H9 (cell line): Measurements from ENCODE around the gene IL21R. TPM values are rescaled to one million over a fixed set of nuclear protein-coding genes. Genes with fewer than 3 reads are reported as not detected.

Experiments used
- DNase-seq: peaks from one replicate; pipeline ENCODE4 v3.0.0-alpha.2; 2017
- H2AFZ ChIP-seq: one replicate; pipeline ENCODE4 v1.6.1; 2013; ENCODE audit warnings: mild to moderate bottlenecking, low read length, control low read depth, moderate library complexity
- H2AK5ac ChIP-seq: 2 replicates; pipeline ENCODE4 v1.6.1; 2013; ENCODE audit warnings: low read length, control low read depth, mixed read lengths; ENCODE audit not compliant: insufficient read length
- H2BK120ac ChIP-seq: one replicate; pipeline ENCODE4 v1.6.1; 2013; ENCODE audit warnings: low read depth, mild to moderate bottlenecking, low read length, control low read depth, inconsistent platforms; ENCODE audit not compliant: poor library complexity, severe bottlenecking
- H2BK12ac ChIP-seq: 2 replicates; pipeline ENCODE4 v1.6.1; 2013; ENCODE audit warnings: low read length, control low read depth, mixed read lengths, low read depth; ENCODE audit not compliant: insufficient read length
- H2BK15ac ChIP-seq: 2 replicates; pipeline ENCODE4 v1.6.1; 2013; ENCODE audit warnings: low read depth, low read length, control low read depth
- H2BK20ac ChIP-seq: one replicate; pipeline ENCODE4 v1.6.1; 2013; ENCODE audit warnings: low read depth, mild to moderate bottlenecking, low read length, control low read depth, inconsistent platforms; ENCODE audit not compliant: poor library complexity, severe bottlenecking
- H2BK5ac ChIP-seq: 2 replicates; pipeline ENCODE4 v1.6.1; 2013; ENCODE audit warnings: low read length, control low read depth, mixed read lengths; ENCODE audit not compliant: insufficient read length
- H3K14ac ChIP-seq: 2 replicates; pipeline ENCODE4 v1.6.1; 2013; ENCODE audit warnings: low read length, control low read depth; ENCODE audit not compliant: insufficient read depth
- H3K18ac ChIP-seq: 2 replicates; pipeline ENCODE4 v1.6.1; 2013; ENCODE audit warnings: low read depth, mild to moderate bottlenecking, mixed read lengths, low read length, control low read depth; ENCODE audit not compliant: insufficient read length
- H3K23ac ChIP-seq: 2 replicates; pipeline ENCODE4 v1.6.1; 2013; ENCODE audit warnings: low read length, control low read depth, mixed read lengths, low read depth; ENCODE audit not compliant: insufficient read length
- H3K23me2 ChIP-seq: 2 replicates; pipeline ENCODE4 v1.6.1; 2013; ENCODE audit warnings: low read depth, mild to moderate bottlenecking, mixed read lengths, low read length, control low read depth; ENCODE audit not compliant: insufficient read length, poor library complexity, severe bottlenecking
- H3K27ac ChIP-seq: 2 replicates; pipeline ENCODE4 v1.5.1; 2013; ENCODE audit warnings: low read length, control low read depth, mixed read lengths, low read depth; ENCODE audit not compliant: insufficient read length
- H3K27me3 ChIP-seq: 2 replicates; pipeline ENCODE4 v1.6.1; 2013; ENCODE audit warnings: low read length, control low read depth, inconsistent platforms; ENCODE audit not compliant: insufficient read depth
- H3K4ac ChIP-seq: 2 replicates; pipeline ENCODE4 v1.6.1; 2013; ENCODE audit warnings: low read depth, mild to moderate bottlenecking, control low read depth, inconsistent platforms, low read length, moderate library complexity
- H3K4me1 ChIP-seq: 2 replicates; pipeline ENCODE4 v1.6.1; 2013; ENCODE audit warnings: low read length, control low read depth, inconsistent platforms; ENCODE audit not compliant: insufficient read depth
- H3K4me2 ChIP-seq: 2 replicates; pipeline ENCODE4 v1.6.1; 2013; ENCODE audit warnings: low read length, control low read depth, mixed read lengths; ENCODE audit not compliant: insufficient read length, insufficient read depth
- H3K56ac ChIP-seq: 2 replicates; pipeline ENCODE4 v1.6.1; 2013; ENCODE audit warnings: low read depth, mild to moderate bottlenecking, mixed read lengths, low read length, control low read depth; ENCODE audit not compliant: insufficient read length
- H3K79me1 ChIP-seq: 2 replicates; pipeline ENCODE4 v1.6.1; 2013; ENCODE audit warnings: low read depth, mild to moderate bottlenecking, moderate library complexity, low read length, control low read depth, inconsistent platforms; ENCODE audit not compliant: insufficient read depth, poor library complexity, severe bottlenecking
- H3K79me2 ChIP-seq: 2 replicates; pipeline ENCODE4 v1.6.1; 2013; ENCODE audit warnings: low read length, control low read depth, inconsistent platforms; ENCODE audit not compliant: insufficient read depth
- H3K9ac ChIP-seq: 2 replicates; pipeline ENCODE4 v1.6.1; 2013; ENCODE audit warnings: low read length, control low read depth, mixed read lengths; ENCODE audit not compliant: insufficient read length; ENCODE audit errors: extremely low read depth
- H3K9me3 ChIP-seq: one replicate; pipeline ENCODE4 v1.6.1; 2013; ENCODE audit warnings: low read depth, low read length, inconsistent platforms; ENCODE audit not compliant: control insufficient read depth
- H3T11ph ChIP-seq: one replicate; pipeline ENCODE4 v1.6.1; 2013; ENCODE audit warnings: mild to moderate bottlenecking, low read length, control low read depth, inconsistent platforms
- H4K20me1 ChIP-seq: one replicate; pipeline ENCODE4 v1.6.1; 2013; ENCODE audit not compliant: control insufficient read depth, insufficient read length, insufficient read depth
- H4K5ac ChIP-seq: 2 replicates; pipeline ENCODE4 v1.6.1; 2013; ENCODE audit warnings: low read depth, mild to moderate bottlenecking, mixed read lengths, low read length, control low read depth; ENCODE audit not compliant: insufficient read length
- H4K8ac ChIP-seq: replicated peaks from 2 replicates; pipeline ENCODE4 v1.6.1; 2013; ENCODE audit warnings: low read length, control low read depth, mixed read lengths, low read depth; ENCODE audit not compliant: insufficient read length
- H4K91ac ChIP-seq: 2 replicates; pipeline ENCODE4 v1.6.1; 2013; ENCODE audit warnings: low read depth, mild to moderate bottlenecking, moderate library complexity, mixed read lengths, low read length, control low read depth; ENCODE audit not compliant: insufficient read length
- H3K27ac Mint-ChIP-seq, 3 experiments: 2 replicates in 2 of 3; 3 replicates in 1 of 3; pipeline ENCODE4 v1.8.0; 2020 to 2021; ENCODE audit warnings: mixed read lengths in 3 of 3, mild to moderate bottlenecking in 1 of 3, moderate library complexity in 1 of 3
- H3K27me3 Mint-ChIP-seq: 2 replicates; pipeline ENCODE4 v1.8.0; 2021; ENCODE audit warnings: low read depth, mild to moderate bottlenecking, moderate library complexity, mixed read lengths
- H3K36me3 Mint-ChIP-seq, 3 experiments: 2 replicates in 2 of 3; 3 replicates in 1 of 3; pipeline ENCODE4 v1.8.0; 2020 to 2021; ENCODE audit warnings: low read depth in 3 of 3, mixed read lengths in 3 of 3; ENCODE audit not compliant: insufficient read depth in 1 of 3
- H3K4me1 Mint-ChIP-seq, 2 experiments: 2 replicates each; pipeline ENCODE4 v1.8.0; 2020; ENCODE audit warnings: mixed read lengths in 2 of 2
- H3K4me3 Mint-ChIP-seq, 2 experiments: 2 replicates in 1 of 2; 3 replicates in 1 of 2; pipeline ENCODE4 v1.8.0; 2020 to 2021; ENCODE audit warnings: mild to moderate bottlenecking in 2 of 2, mixed read lengths in 2 of 2, moderate library complexity in 1 of 2
- H3K9me3 Mint-ChIP-seq, 2 experiments: 2 replicates in 1 of 2; 3 replicates in 1 of 2; pipeline ENCODE4 v1.8.0; 2020; ENCODE audit warnings: mild to moderate bottlenecking in 2 of 2, mixed read lengths in 2 of 2, moderate library complexity in 1 of 2
- CTCF ChIP-seq: fragments of 200-600 bp; sonication (generic); conservative IDR thresholded peaks from 3 replicates; pipeline ENCODE4 v1.8.0; 2021; ENCODE audit warnings: antibody characterized with exemption, mild to moderate bottlenecking
- WGBS: extraction: QIAGEN DNeasy Blood & Tissue Kit; methylation state at CpG from one replicate; pipeline ENCODE4 v1.1.7; 2013; ENCODE audit warnings: missing lambda C conversion rate, low lambda C conversion rate, mixed read lengths; ENCODE audit not compliant: insufficient read length; ENCODE audit errors: extremely low coverage; 5-methylcytosine and 5-hydroxymethylcytosine counted together
- total RNA-seq: library from RNA; stranded (reverse); gene quantifications from 2 replicates; pipeline ENCODE4 v1.2.1, GENCODE V29; 2021

Gene IL21R
- total RNA-seq, 1 experiment from 2014 or later = 0.07 TPM

- Histone ChIP-seq H4K91ac (no peak overlapping the region), H3K4me1 (no peaks in the 10 kb centered on the region; the same call in 1 of the 2 replicates), H2BK5ac (no peak overlapping the region), H3K23me2 (no peaks in the 10 kb centered on the region), H3K56ac (no peak overlapping the region), H3K4me2 (no peak overlapping the region), H3K18ac (no peak overlapping the region), H4K8ac (no peak overlapping the region), H3K79me2 (no peaks in the 10 kb centered on the region), H3K14ac (no peak overlapping the region), H3K9me3 (peaks cover 15% of the 10 kb centered on the region), H2BK12ac (no peak overlapping the region), H4K20me1 (no peaks in the 10 kb centered on the region), H3K4ac (no peak overlapping the region), H2BK20ac (no peak overlapping the region), H2AFZ (no peak overlapping the region), H3T11ph (no peak overlapping the region), H3K27me3 (no peaks in the 10 kb centered on the region), H2BK120ac (no peak overlapping the region), H4K5ac (no peak overlapping the region), H3K9ac (no peak overlapping the region), H2AK5ac (no peak overlapping the region), H3K23ac (no peak overlapping the region), H3K27ac (no peak overlapping the region), H2BK15ac (no peak overlapping the region), H3K79me1 (no peaks in the 10 kb centered on the region)
- no CpG with 5 or more reads among the region's 8 CpGs for WGBS
- no peak overlapping the region for H3K4me3 Mint-ChIP-seq
- peaks cover 12 to 15% of the 10 kb centered on the region in 2 experiments for H3K9me3 Mint-ChIP-seq
- TF ChIP-seq CTCF = no peak
- peaks cover 10 to 12% (median 12%) of the 10 kb centered on the region in 3 experiments for H3K36me3 Mint-ChIP-seq
- peaks cover 3% of the 10 kb centered on the region in 2 experiments; a peak in 3 of 4 replicates for H3K4me1 Mint-ChIP-seq
- H3K27me3 Mint-ChIP-seq = peaks cover 4% of the 10 kb centered on the region; the same call in 1 of the 2 replicates
- H3K27ac Mint-ChIP-seq = no peak overlapping the region; a peak in 1 of 7 replicates
- no peak for DNase-seq
Measured at GRCh38 chr16:27441998-27442397, 40.0 kb downstream of the IL21R start.
